Calu3 (cell line): ENCODE data around the gene SLC44A5. TPM values are rescaled to one million over a fixed set of nuclear protein-coding genes. Genes with fewer than 3 reads are reported as not detected.
A peak's percentile ranks its signal among the peaks of the same experiment; 100 is the strongest.

ENCODE experiments used
- BruUV-seq: library from RNA; stranded (reverse); fragments of 400-500 nt; replicated peaks from 2 replicates; lab custom pipeline; 2021; lab: Mats Ljungman, UMichigan
- CTCF ChIA-PET: fragments of 300-600 bp; sonication (Branson Sonifier 250); formaldehyde crosslinking; loops from one replicate; lab custom pipeline; 2022; ENCODE audit warnings: antibody characterized with exemption; lab: Charles Lee
- DNase-seq: peaks from one replicate; pipeline ENCODE4 v3.0.0; 2022
- H3K27ac Mint-ChIP-seq: one replicate; pipeline ENCODE4 v1.8.0; 2022; ENCODE audit warnings: mixed read lengths; ENCODE audit not compliant: unreplicated experiment
- H3K27me3 Mint-ChIP-seq: one replicate; pipeline ENCODE4 v1.8.0; 2022; ENCODE audit warnings: mixed read lengths; ENCODE audit not compliant: unreplicated experiment
- H3K36me3 Mint-ChIP-seq: one replicate; pipeline ENCODE4 v1.8.0; 2022; ENCODE audit warnings: mild to moderate bottlenecking, moderate library complexity, mixed read lengths; ENCODE audit not compliant: insufficient read depth, unreplicated experiment
- H3K4me1 Mint-ChIP-seq: one replicate; pipeline ENCODE4 v1.8.0; 2022; ENCODE audit warnings: mild to moderate bottlenecking, low read depth, mixed read lengths; ENCODE audit not compliant: unreplicated experiment
- H3K4me3 Mint-ChIP-seq: one replicate; pipeline ENCODE4 v1.8.0; 2022; ENCODE audit warnings: mild to moderate bottlenecking, low read depth, moderate library complexity, mixed read lengths; ENCODE audit not compliant: unreplicated experiment
- H3K9me3 Mint-ChIP-seq: one replicate; pipeline ENCODE4 v1.8.0; 2022; ENCODE audit warnings: low read depth, mixed read lengths; ENCODE audit not compliant: unreplicated experiment
- CTCF ChIP-seq: fragments of 200-600 bp; IDR thresholded peaks from one replicate; pipeline ENCODE4 v1.8.0; 2022; ENCODE audit warnings: antibody characterized with exemption; ENCODE audit not compliant: unreplicated experiment
- intact Hi-C: fragments of 100-400 bp; cut with micrococcal nuclease; formaldehyde crosslinking; loops from one replicate; pipeline ENCODE4 v1.10.0; 2022; ENCODE audit not compliant: unreplicated experiment
- total RNA-seq: library from RNA; stranded (reverse); gene quantifications from 2 replicates; pipeline ENCODE4 v1.2.3, GENCODE V29; 2022

The SLC44A5 gene
- total RNA-seq, 1 experiment from 2014 or later, result 5.8 TPM

GRCh38 chr1:75317976-75318375 is 292.9 kb downstream of the SLC44A5 start:
- CTCF ChIA-PET, result no interaction called here
- H3K4me1 Mint-ChIP-seq, result no peaks in the 10 kb centered on the region
- TF ChIP-seq CTCF, result no peak
- intact Hi-C loops, result no loop called here
- H3K4me3 Mint-ChIP-seq, result no peak overlapping the region
- peaks cover 5% of the 10 kb centered on the region for H3K9me3 Mint-ChIP-seq
- H3K27ac Mint-ChIP-seq, result no peak overlapping the region
- no peak for DNase-seq
- BruUV-seq, result no TSS peak
- H3K27me3 Mint-ChIP-seq, result no peaks in the 10 kb centered on the region
- H3K36me3 Mint-ChIP-seq, result no peaks in the 10 kb centered on the region

- CTCF ChIA-PET, result no interaction called here
- Mint-ChIP-seq H3K4me3 (no peak overlapping the region), H3K36me3 (no peaks in the 10 kb centered on the region), H3K4me1 (no peaks in the 10 kb centered on the region), H3K27ac (no peak overlapping the region), H3K9me3 (peaks cover 1% of the 10 kb centered on the region), H3K27me3 (no peaks in the 10 kb centered on the region)
- intact Hi-C loops, result no loop called here
- no TSS peak for BruUV-seq
- DNase-seq, result no peak
- TF ChIP-seq CTCF, result no peak
Observed at GRCh38 chr1:75316230-75316629, 294.7 kb downstream of the SLC44A5 start.

- BruUV-seq, result no TSS peak
- DNase-seq, result no peak
- CTCF ChIA-PET, result no interaction called here
Observed at GRCh38 chr1:75312620-75313019, 298.3 kb downstream of the SLC44A5 start.

GRCh38 chr1:75310067-75310466 is 300.8 kb downstream of the SLC44A5 start:
- Mint-ChIP-seq H3K9me3 (no peaks in the 10 kb centered on the region), H3K27ac (no peak overlapping the region), H3K4me3 (no peak overlapping the region), H3K27me3 (no peaks in the 10 kb centered on the region), H3K4me1 (no peaks in the 10 kb centered on the region), H3K36me3 (no peaks in the 10 kb centered on the region)
- CTCF ChIA-PET, result no interaction called here
- no peak for TF ChIP-seq CTCF
- intact Hi-C loops, result no loop called here
- peak; percentile 1 for DNase-seq
- BruUV-seq, result no TSS peak

More at GRCh38 chr1:75312620-75313019, 298.3 kb downstream of the SLC44A5 start:
- TF ChIP-seq CTCF, result no peak
- no peak overlapping the region for H3K4me3 Mint-ChIP-seq
- no peaks in the 10 kb centered on the region for H3K36me3 Mint-ChIP-seq
- H3K27ac Mint-ChIP-seq, result no peak overlapping the region
- no peaks in the 10 kb centered on the region for H3K4me1 Mint-ChIP-seq
- intact Hi-C loops, result no loop called here
- H3K27me3 Mint-ChIP-seq, result no peaks in the 10 kb centered on the region
- no peaks in the 10 kb centered on the region for H3K9me3 Mint-ChIP-seq
